GM23248 (cell line): ENCODE measurements around the gene ZNF486. TPM values are rescaled to one million over a fixed set of nuclear protein-coding genes. Genes with fewer than 3 reads are reported as not detected.
"Not testable (repeated sequence)": the region's sequence is repeated elsewhere in the genome, so short reads cannot be mapped to it uniquely, and the experiment has no call there.

Source experiments
- DNase-seq: peaks from one replicate; pipeline ENCODE4 v3.0.0-alpha.2; 2015
- H2AFZ ChIP-seq: fragments of 200-600 bp; sonication (generic); 2 replicates; pipeline ENCODE4 v1.6.1; 2016; ENCODE audit warnings: antibody characterized with exemption
- H3F3A ChIP-seq: fragments of 200-600 bp; sonication (generic); 2 replicates; pipeline ENCODE4 v1.6.1; 2016; ENCODE audit warnings: mild to moderate bottlenecking, antibody characterized with exemption, mixed run types; ENCODE audit not compliant: insufficient read depth
- H3K27ac ChIP-seq: fragments of 200-600 bp; sonication (generic); 2 replicates; pipeline ENCODE4 v1.5.1; 2016; ENCODE audit warnings: mild to moderate bottlenecking
- H3K27me3 ChIP-seq: fragments of 200-600 bp; sonication (generic); replicated peaks from 2 replicates; pipeline ENCODE4 v1.6.1; 2016; ENCODE audit warnings: mild to moderate bottlenecking; ENCODE audit not compliant: insufficient read depth
- H3K36me3 ChIP-seq: fragments of 200-600 bp; sonication (generic); 2 replicates; pipeline ENCODE4 v1.6.1; 2016; ENCODE audit warnings: low read depth, mild to moderate bottlenecking
- H3K4me1 ChIP-seq: fragments of 200-600 bp; sonication (generic); 2 replicates; pipeline ENCODE4 v1.6.1; 2016; ENCODE audit warnings: mild to moderate bottlenecking; ENCODE audit not compliant: insufficient read depth
- H3K4me2 ChIP-seq: fragments of 200-600 bp; sonication (generic); one replicate; pipeline ENCODE4 v1.6.1; 2016; ENCODE audit warnings: mild to moderate bottlenecking; ENCODE audit not compliant: unreplicated experiment
- H3K4me3 ChIP-seq: fragments of 200-600 bp; sonication (generic); 2 replicates; pipeline ENCODE4 v1.5.1; 2016; ENCODE audit warnings: mild to moderate bottlenecking
- H3K79me2 ChIP-seq: fragments of 200-600 bp; sonication (generic); 2 replicates; pipeline ENCODE4 v1.6.1; 2016; ENCODE audit warnings: mild to moderate bottlenecking; ENCODE audit not compliant: insufficient read depth
- H3K9ac ChIP-seq: fragments of 200-600 bp; sonication (generic); 2 replicates; pipeline ENCODE4 v1.6.1; 2016; ENCODE audit warnings: mild to moderate bottlenecking
- H3K9me2 ChIP-seq: fragments of 200-600 bp; sonication (generic); 2 replicates; pipeline ENCODE4 v1.6.1; 2016; ENCODE audit warnings: mixed run types, mild to moderate bottlenecking, moderate library complexity; ENCODE audit not compliant: insufficient read depth
- H3K9me3 ChIP-seq: fragments of 200-600 bp; sonication (generic); one replicate; pipeline ENCODE4 v1.6.1; 2017; ENCODE audit warnings: low read depth
- H4K20me1 ChIP-seq: fragments of 200-600 bp; sonication (generic); 2 replicates; pipeline ENCODE4 v1.6.0; 2016; ENCODE audit not compliant: insufficient read depth
- EZH2 ChIP-seq: fragments of 200-600 bp; sonication (generic); IDR thresholded peaks from 2 replicates; pipeline ENCODE4 v1.6.1; 2018; ENCODE audit warnings: antibody characterized with exemption, mild to moderate bottlenecking; ENCODE audit not compliant: insufficient read depth, poor library complexity, severe bottlenecking
- EZH2phosphoT487 ChIP-seq: fragments of 200-600 bp; sonication (generic); IDR thresholded peaks from 2 replicates; pipeline ENCODE4 v1.6.1; 2018; ENCODE audit warnings: antibody characterized with exemption, moderate library complexity, mild to moderate bottlenecking, low read depth; ENCODE audit not compliant: insufficient read depth
- WGBS, 2 experiments: methylation state at CpG; one replicate each; pipeline ENCODE4 v1.1.6; 2015 to 2017; ENCODE audit warnings: low lambda C conversion rate in 2 of 2, low coverage in 1 of 2; ENCODE audit errors: missing lambda C conversion rate in 2 of 2; 5-methylcytosine and 5-hydroxymethylcytosine counted together
- in situ Hi-C: fragments of 300-500 bp; cut with MboI; formaldehyde crosslinking; loops from 2 replicates; pipeline ENCODE4 v1.15.0; 2020
- polyA plus RNA-seq: library from polyadenylated mRNA; unstranded; fragments of >200 nt; fragmentation: Nextera tagmentation; extraction: Ambion mirVana; gene quantifications from 2 replicates; pipeline ENCODE4 v1.2.1, GENCODE V29; 2016
- small RNA-seq: library from RNA; depleted of rRNA; stranded (forward); fragments of <200 nt; gene quantifications from one replicate; pipeline ENCODE3, GENCODE V24; 2014; ENCODE audit warnings: low read depth, low replicate concordance
- total RNA-seq: library from RNA; depleted of rRNA; stranded (reverse); fragments of >200 nt; shearing (Covaris generic); gene quantifications from 2 replicates; pipeline ENCODE4 v1.2.3, GENCODE V29; 2014; rRNA removed

Gene ZNF486
- total and polyA plus RNA-seq, 2 experiments from 2014 or later = 3.6 to 7.5 TPM

DNA sequence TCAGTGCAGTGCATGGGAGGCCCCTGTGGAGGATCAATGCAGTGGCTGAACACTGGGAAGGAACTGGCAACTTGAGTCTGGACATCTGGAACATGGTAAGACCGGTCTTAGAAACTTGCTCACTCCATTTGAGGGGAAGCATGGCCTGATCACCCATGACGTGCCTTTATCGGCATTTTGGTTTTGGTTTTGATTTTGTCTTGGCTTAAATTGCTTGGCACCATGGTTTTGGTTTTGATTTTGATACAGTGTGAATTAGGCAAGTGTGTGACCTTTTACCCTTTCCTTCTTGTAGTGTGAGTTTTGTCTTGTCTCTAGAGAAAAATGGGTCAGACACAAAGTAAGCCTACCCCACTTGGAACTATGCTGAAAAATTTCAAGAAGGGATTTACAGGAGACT, 77.3 kb downstream of the ZNF486 start:
- H3F3A ChIP-seq = no peaks in the 10 kb centered on the region
- H3K4me3 ChIP-seq = no peak overlapping the region
- H3K79me2 ChIP-seq = no peaks in the 10 kb centered on the region
- 87% methylated on average over 3 of the region's 3 CpGs for WGBS, 2 experiments
- TF ChIP-seq EZH2 = no peak
- TF ChIP-seq EZH2phosphoT487 = no peak
- in situ Hi-C loops = loop anchor here (25.0 kb wide), 1 partner anchor 707 kb away; the partner anchor contains the start of genes CILP2 and YJEFN3
- no peak for DNase-seq
- no peak overlapping the region for H3K9ac ChIP-seq
- H3K9me2 ChIP-seq = no peaks in the 10 kb centered on the region
- H3K27ac ChIP-seq = no peak overlapping the region
- no peaks in the 10 kb centered on the region for H3K4me1 ChIP-seq
- no peak overlapping the region for H3K4me2 ChIP-seq
- H3K9me3 ChIP-seq = no peaks in the 10 kb centered on the region
- H2AFZ ChIP-seq = no peak overlapping the region
- H3K27me3 ChIP-seq = no peaks in the 10 kb centered on the region
- no peaks in the 10 kb centered on the region for H4K20me1 ChIP-seq
- H3K36me3 ChIP-seq = no peaks in the 10 kb centered on the region

- no peaks in the 10 kb centered on the region for H3K36me3 ChIP-seq
- no peaks in the 10 kb centered on the region for H3K27me3 ChIP-seq
- no peak overlapping the region for H3K9ac ChIP-seq
- H3K9me3 ChIP-seq = no peaks in the 10 kb centered on the region
- in situ Hi-C loops = loop anchor here (25.0 kb wide), 1 partner anchor 708 kb away; the partner anchor contains the start of genes CILP2 and YJEFN3
- no peak overlapping the region for H2AFZ ChIP-seq
- no peaks in the 10 kb centered on the region for H3K79me2 ChIP-seq
- no peak overlapping the region for H3K27ac ChIP-seq
- H3F3A ChIP-seq = no peaks in the 10 kb centered on the region
- H3K4me2 ChIP-seq = no peak overlapping the region
- H3K4me3 ChIP-seq = no peak overlapping the region
- no peak for DNase-seq
- no peak for TF ChIP-seq EZH2
- no peak for TF ChIP-seq EZH2phosphoT487
- no peaks in the 10 kb centered on the region for H3K9me2 ChIP-seq
- H3K4me1 ChIP-seq = no peaks in the 10 kb centered on the region
- no peaks in the 10 kb centered on the region for H4K20me1 ChIP-seq
Measured at GRCh38 chr19:20245309-20245708, 78.3 kb downstream of the ZNF486 start.

DNA sequence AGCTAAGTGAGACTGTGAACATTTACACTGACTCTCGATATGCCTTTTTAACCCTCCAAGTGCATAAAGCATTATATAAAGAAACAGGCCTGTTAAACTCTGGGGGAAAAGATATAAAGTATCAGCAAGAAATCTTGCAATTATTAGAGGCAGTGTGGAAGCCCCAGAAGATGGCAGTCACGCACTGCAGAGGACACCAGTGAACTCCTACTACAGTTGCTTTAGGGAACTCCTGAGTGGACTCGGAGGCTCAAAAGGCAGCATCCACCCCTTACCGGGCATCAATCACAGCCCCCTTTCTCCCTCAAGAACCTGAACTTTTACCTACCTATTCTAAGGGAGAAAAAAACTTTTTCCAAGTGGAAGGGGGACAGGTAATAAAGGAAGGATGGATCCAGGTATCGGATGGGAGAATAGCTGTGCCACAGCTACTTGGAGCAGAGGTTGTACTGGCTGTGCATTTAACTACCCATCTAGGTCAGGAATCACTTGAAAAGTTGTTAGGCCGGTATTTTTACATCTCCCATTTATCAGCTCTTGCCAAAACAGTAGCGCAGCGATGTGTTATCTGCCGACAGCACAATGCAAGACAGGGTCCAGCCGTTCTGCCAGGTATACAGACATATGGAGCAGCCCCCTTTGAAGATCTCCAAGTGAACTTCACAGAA, 80.1 kb downstream of the ZNF486 start:
- no peak overlapping the region for H3K4me3 ChIP-seq
- H3K79me2 ChIP-seq = no peaks in the 10 kb centered on the region
- WGBS, 2 experiments = 36 to 40% methylated on average over 10 of the region's 10 CpGs
- no peak overlapping the region for H3K9ac ChIP-seq
- no peaks in the 10 kb centered on the region for H3K4me1 ChIP-seq
- no peaks in the 10 kb centered on the region for H3K27me3 ChIP-seq
- H2AFZ ChIP-seq = no peak overlapping the region
- no peaks in the 10 kb centered on the region for H3K9me3 ChIP-seq
- H3K9me2 ChIP-seq = no peaks in the 10 kb centered on the region
- H3K27ac ChIP-seq = no peak overlapping the region
- H3K4me2 ChIP-seq = no peak overlapping the region
- TF ChIP-seq EZH2 (no peak), EZH2phosphoT487 (no peak)
- H3F3A ChIP-seq = no peaks in the 10 kb centered on the region
- H4K20me1 ChIP-seq = no peaks in the 10 kb centered on the region
- DNase-seq = peak; percentile 18
- no peaks in the 10 kb centered on the region for H3K36me3 ChIP-seq
- in situ Hi-C loops = loop anchor here (25.0 kb wide), 1 partner anchor 710 kb away; the partner anchor contains the start of genes CILP2 and YJEFN3

DNA sequence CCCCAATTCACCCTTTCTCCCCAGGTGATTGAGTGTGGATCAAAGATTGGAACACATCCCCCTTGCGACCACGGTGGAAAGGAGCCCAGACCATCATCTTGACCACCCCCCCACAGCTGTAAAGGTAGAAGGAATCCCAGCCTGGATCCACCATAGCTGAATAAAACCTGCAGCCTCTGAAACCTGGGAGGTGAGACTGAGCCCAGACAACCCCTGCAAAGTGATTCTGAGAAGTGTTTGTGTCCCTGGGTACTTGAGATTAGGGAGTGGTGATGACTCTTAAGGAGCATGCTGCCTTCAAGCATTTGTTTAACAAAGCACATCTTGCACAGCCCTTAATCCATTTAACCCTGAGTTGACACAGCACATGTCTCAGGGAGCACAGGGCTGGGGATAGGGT, 81.2 kb downstream of the ZNF486 start:
- H3K27me3 ChIP-seq, H3K4me3 ChIP-seq, H3K4me2 ChIP-seq, H3K9me3 ChIP-seq, H4K20me1 ChIP-seq, DNase-seq, H3K9me2 ChIP-seq, H3F3A ChIP-seq, H3K9ac ChIP-seq, H3K79me2 ChIP-seq, H3K36me3 ChIP-seq, H3K4me1 ChIP-seq, H3K27ac ChIP-seq, H2AFZ ChIP-seq: not testable (repeated sequence)
- in situ Hi-C loops = loop anchor here (25.0 kb wide), 1 partner anchor 711 kb away; the partner anchor contains the start of genes CILP2 and YJEFN3
- 3 to 6% methylated on average over 2 of the region's 2 CpGs for WGBS, 2 experiments

Small RNAs within 50 kb of the gene (small RNA-seq; reads per million reads assigned to genes)
- gene AC011447.4 = not detected

Other genes starting within 250 kb of the ZNF486 start
- 2.4 and 3.0 TPM in 2 replicates for gene ZNF682, start 127.7 kb upstream of the ZNF486 start, total RNA-seq
- gene ZNF682, start 127.7 kb upstream of the ZNF486 start, polyA plus RNA-seq = 3.8 and 4.9 TPM in 2 replicates
- gene ZNF90, start 89.2 kb upstream of the ZNF486 start, total RNA-seq = 1.8 and 3.0 TPM in 2 replicates
- 0.96 and 1.6 TPM in 2 replicates for gene ZNF90, start 89.2 kb upstream of the ZNF486 start, polyA plus RNA-seq